AG09319 (cell line): Measurements from ENCODE around the gene CREB3L4.

Experiments used
- DNase-seq: peaks from one replicate; pipeline ENCODE4 v3.0.0-alpha.2; 2010; ENCODE audit warnings: low read depth; ENCODE audit errors: extremely low read depth
- TF ChIP-seq, protein P1 (sequence below): IDR thresholded peaks from 2 replicates; pipeline ENCODE4 v1.5.1; 2011; ENCODE audit warnings: low read depth, mild to moderate bottlenecking, inconsistent platforms, low read length, moderate library complexity

CREB3L4 gene

DNA sequence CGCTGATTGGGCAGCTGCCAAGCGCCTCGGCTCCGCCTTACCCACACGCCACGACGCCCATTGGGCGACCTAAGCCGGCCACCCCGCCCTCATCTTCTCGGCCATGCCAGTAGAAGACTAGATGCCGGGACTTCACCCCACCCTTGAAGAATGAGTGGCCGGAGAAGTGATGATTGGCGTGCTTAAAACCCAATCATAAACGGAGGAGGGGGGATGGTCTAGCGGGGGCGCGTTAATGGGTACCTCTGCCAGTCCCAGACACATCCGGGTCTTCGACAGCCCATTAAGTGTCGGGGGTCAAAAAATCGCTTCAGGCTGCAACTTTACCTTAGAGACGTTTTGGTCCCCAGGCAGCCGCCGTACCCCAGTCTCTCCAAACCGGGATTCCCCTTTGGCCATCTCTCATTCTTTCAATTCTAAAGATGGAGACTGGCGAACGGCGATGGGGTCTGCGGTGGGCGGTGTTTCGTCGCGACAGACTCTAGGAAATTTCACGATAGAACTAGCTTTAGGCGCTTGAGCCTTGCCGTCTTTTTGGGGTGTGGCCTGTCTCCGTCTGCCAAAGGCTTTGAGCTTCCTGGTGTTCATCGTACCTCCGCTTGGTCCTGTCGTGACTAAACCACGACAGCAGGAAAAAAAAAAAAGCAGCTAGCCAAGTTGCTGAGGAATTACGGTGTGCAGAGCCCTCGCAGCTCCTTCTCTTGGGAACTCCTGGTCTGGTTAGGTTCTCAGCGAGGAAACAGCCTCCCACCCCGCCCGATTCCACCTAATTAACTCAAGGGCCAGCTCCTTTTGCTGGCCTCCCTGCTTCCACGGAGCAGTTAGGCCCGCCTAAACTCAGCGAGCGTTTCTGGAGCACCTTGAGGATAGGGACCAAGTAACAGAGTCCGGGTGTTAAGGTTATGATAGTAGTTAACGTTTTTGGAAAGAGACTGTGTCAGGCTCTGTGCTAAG is 44.5 kb upstream of the CREB3L4 start, which contains the start of gene GATAD2B:
GATAD2B (minus strand) TSS at position 1 of the 954 bp plus-strand sequence. CDS start 94,625 bp downstream, outside the sequence.
- TF ChIP-seq, protein P1, sequence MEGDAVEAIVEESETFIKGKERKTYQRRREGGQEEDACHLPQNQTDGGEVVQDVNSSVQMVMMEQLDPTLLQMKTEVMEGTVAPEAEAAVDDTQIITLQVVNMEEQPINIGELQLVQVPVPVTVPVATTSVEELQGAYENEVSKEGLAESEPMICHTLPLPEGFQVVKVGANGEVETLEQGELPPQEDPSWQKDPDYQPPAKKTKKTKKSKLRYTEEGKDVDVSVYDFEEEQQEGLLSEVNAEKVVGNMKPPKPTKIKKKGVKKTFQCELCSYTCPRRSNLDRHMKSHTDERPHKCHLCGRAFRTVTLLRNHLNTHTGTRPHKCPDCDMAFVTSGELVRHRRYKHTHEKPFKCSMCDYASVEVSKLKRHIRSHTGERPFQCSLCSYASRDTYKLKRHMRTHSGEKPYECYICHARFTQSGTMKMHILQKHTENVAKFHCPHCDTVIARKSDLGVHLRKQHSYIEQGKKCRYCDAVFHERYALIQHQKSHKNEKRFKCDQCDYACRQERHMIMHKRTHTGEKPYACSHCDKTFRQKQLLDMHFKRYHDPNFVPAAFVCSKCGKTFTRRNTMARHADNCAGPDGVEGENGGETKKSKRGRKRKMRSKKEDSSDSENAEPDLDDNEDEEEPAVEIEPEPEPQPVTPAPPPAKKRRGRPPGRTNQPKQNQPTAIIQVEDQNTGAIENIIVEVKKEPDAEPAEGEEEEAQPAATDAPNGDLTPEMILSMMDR = no peak
- DNase-seq = peak; percentile 100

DNA sequence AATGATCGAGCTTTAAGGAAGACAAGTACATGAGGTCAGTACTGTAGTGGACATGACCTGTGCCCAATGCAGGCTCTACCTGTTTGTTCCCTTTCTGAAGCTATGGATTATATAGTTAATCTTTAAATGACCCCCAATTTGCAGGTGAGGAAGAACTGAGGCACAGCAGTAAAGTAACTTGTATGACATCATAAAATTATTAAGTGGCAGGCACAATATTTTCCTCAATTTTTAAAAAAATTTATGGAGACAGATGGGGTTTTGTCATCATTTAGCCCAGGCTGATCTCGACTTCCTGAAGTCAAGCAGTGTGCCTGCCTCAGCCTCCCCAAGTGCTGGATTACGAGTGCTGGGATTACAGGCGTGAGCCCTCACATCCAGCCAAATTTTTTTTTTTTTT is 41.3 kb upstream of the CREB3L4 start:
- TF ChIP-seq, protein P1 = no peak
- no peak for DNase-seq

DNA sequence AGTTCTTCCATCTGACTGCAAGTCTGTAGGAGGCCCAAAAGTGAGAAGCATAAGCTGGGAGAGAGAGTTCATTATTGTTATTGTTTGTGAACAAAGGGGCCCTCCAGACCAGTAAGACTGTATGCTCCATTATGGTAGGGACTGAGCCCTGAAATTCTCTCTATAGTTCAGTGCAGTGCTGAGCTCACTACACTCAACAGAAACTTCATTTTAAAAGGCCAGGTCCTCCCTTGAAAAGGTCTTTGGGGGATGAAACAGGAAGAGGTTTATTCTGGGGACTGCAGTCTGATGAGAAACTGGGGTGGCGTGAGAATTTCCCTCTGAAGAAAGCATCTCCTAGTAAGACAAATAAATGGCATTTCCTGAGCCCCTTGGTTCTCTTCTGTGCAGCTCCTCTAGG is 39.5 kb upstream of the CREB3L4 start:
- no peak for DNase-seq
- TF ChIP-seq, protein P1 = no peak

DNA sequence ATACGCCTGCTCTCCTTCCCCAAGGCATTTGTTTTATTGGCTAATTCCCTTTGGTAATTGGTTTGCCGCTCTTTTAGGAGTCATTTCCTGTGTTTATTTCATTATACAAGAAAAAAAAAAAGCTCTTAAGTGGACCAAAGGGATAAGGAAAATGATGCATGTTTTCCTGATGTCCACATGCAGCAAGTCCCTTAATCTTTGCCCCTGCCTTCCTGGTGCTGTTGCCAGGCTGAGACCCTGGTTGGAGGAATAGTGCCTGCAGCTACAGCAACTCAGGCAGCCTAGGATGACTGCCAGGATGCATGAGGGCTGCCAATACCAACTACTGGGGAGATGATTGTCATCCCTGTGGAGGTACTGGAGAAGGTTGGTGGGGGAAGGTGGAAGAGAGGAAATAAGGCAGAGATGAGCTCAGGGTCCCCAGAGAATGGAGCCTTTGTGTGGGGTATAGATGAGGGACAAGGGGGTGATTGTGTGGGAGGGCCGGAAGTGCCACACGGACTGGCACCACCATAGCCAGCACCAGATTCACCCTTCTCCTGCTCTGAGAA is 38.8 kb upstream of the CREB3L4 start:
- no peak for DNase-seq
- TF ChIP-seq, protein P1 = no peak

DNA sequence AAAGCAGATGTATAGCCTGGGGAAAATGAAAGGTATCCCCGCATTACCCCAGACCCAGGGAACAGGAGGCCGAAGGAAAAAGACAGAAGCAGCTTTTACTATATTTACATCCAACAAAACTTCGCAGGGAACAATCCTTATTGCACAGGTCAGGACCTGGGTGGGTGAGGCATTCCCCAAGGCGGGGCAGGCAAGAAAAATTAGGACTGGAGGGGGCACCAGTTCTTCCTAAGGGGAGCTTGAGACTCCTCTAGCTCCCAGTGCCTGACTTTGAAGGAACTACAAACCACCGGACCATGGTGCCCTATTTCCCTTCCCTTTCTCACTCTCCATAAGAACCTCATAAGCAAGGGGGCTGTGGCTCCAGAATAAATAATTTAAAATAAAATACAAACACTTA is 38.3 kb upstream of the CREB3L4 start:
- DNase-seq = no peak
- TF ChIP-seq, protein P1 = no peak

DNA sequence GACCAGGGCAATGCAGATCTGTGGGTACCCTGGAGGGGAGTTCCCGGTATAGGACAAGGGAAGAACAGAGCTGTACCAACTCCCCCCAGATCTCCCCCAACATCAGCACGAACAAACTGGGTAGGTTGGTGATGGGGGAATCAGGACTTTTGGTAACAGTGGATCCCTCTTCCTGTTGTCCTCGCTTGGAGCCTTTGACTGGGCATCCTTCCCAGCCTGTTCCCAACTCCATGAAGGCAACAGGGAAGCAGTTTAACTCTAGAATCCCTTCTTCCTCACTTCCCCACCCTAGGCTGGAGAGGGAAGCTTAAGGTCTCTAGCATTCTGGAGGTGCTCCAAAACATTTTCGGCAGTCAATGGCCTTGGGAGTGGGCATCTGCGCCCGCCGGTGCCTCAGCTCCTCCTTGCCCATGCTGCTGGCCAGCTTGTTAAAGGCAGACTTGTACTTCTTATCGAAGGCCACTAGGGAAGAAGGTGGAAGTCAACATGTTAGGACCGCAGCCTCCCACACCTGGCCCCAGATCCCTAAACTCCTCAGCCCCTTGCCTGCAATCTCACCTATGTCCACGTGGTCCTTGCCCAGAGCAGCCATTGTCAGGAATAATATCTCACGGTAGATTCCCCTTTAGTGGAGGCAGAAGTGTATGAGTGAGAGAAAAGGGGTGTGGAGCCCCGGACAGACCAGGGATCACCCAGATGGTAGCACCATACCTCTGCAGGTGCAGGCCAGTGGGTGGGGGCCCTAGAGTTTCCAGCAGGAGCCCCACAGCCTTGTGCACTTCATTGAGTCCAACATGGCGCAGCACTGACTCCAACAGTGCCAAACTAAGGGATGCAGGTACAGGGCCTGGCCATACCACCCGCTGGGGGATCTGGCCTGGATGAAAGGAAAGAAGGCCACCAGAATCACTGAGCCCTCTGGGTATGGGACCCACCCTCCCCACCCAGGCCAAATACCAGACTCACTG is 37.4 kb upstream of the CREB3L4 start:
- DNase-seq = no peak
- TF ChIP-seq, protein P1 = no peak
